Hematopoietic multipotent progenitor cell treated with erythropoietin and hydrocortisone succinate and interleukin-3 and kit ligand, for 17 days (in vitro differentiated cells): ENCODE data around the gene SUPT3H.
"Not testable (repeated sequence)": the region's sequence is repeated elsewhere in the genome, so short reads cannot be mapped to it uniquely, and the experiment has no call there.

ENCODE experiments used
- DNase-seq: peaks from one replicate; pipeline ENCODE4 v3.0.0-alpha.2; 2015; ENCODE audit warnings: low spot score

The SUPT3H gene

GRCh38 chr6:45057711-45058110 lies 320.0 kb downstream of the SUPT3H start:
- DNase-seq = no peak

DNA sequence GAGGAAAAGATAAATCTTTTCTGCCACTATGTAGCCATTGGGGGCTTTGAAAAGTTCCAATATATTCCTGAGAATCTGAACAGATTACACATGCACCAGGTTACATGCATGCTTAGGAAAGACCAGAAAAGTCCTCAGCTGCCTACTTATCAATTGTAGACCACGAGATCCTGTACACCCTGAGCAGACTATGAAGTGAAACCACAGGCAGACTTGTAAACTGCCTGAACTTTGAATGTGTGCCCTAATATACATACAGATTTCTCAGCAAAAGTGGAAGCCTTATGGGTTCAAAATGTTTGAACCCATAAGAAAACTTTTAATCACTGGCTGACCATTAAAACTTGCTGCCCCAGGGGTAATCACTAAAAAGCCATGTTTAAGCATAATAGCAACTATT lies 323.1 kb downstream of the SUPT3H start:
- no peak for DNase-seq

- DNase-seq = no peak
Measured at GRCh38 chr6:45052325-45052724, 325.4 kb downstream of the SUPT3H start.

- no peak for DNase-seq
Measured at GRCh38 chr6:45049188-45049843, 328.4 kb downstream of the SUPT3H start.

DNA sequence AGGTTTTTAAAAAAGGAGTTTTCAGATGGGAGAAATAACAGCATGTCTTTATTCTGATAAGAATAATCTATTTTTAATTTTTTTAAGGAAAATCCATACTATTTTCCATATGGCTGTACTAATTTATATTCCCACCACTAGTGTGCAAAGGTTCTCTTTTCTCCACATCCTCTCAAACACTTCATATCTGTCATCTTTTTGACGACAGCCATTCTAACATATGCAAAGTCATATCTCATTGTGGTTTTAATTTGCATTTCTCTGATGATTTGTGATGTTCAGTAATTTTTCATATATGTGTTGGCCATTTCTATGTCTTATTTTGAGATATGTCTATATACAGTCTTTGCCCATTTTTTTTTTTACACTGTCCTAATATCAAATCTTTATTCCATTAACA lies 330.2 kb downstream of the SUPT3H start:
- DNase-seq = no peak

GRCh38 chr6:45045253-45045601 lies 332.5 kb downstream of the SUPT3H start:
- DNase-seq = no peak

GRCh38 chr6:45044510-45045252 lies 333.1 kb downstream of the SUPT3H start:
- no peak for DNase-seq

- no peak for DNase-seq
Measured at GRCh38 chr6:45044086-45044485, 333.6 kb downstream of the SUPT3H start.

GRCh38 chr6:45042673-45043072 lies 335.1 kb downstream of the SUPT3H start:
- DNase-seq = not testable (repeated sequence)

GRCh38 chr6:45038226-45038625 lies 339.5 kb downstream of the SUPT3H start:
- DNase-seq = no peak

GRCh38 chr6:45036103-45036502 lies 341.6 kb downstream of the SUPT3H start:
- no peak for DNase-seq

GRCh38 chr6:45032426-45032825 lies 345.3 kb downstream of the SUPT3H start:
- DNase-seq = no peak

- DNase-seq = no peak
Measured at GRCh38 chr6:45031601-45032000, 346.1 kb downstream of the SUPT3H start.

DNA sequence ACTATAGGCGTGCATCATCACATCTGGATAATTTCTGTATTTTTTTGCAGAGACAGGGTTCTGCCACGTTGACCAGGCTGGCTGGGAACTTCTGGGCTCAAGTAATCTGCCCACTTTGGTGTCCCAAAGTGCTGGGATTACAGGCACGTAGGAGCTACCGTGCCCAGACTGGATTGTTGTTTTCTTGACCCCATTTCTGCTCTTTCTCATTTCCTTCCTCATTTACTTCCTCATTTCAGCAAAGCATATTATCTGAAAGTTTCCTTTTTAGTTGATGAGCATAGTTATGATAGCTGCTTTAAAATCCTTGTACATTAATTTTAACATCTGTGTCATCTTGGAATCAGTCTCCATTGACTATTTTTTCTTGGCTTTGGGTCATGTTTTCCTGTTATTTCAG lies 350.6 kb downstream of the SUPT3H start:
- DNase-seq = no peak

GRCh38 chr6:45026003-45026516 lies 351.7 kb downstream of the SUPT3H start:
- DNase-seq = no peak

DNA sequence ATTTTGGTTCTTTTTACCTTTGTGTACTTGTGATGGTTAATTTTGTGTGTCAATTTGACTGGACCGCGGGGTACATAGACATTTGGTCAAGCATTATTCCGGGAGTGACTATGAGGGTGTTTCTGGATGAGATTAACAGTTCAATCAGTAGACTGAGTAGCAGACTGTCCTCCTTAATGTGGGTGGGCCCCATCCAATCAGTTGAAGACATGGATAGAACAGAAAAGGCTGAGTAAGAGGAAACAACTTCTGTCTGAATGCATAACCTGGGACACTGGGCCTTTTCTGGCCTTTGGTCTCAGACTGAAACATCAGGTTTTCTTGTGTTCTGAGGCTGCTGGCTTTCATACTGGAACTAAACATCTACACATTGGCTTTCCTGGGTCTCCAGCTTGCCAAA lies 353.1 kb downstream of the SUPT3H start:
- no peak for DNase-seq

DNA sequence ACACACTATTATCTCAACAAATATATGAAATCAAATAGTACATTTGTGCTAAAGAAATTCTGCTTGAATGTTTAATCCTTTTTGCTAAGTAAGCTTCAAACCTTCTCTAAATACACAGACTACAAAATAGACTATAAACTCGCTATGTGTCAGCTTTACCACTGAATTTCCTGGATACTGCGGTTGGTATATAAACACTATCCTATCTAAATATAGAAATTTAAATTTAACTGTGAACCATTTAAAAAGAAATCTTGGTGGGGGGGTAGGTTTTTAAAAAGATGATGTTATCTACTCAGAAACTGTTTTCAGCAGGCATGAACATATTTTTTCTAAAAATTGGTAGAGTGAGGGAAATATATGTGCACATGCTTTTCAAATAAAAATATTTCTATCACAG lies 356.1 kb downstream of the SUPT3H start:
- DNase-seq = no peak

DNA sequence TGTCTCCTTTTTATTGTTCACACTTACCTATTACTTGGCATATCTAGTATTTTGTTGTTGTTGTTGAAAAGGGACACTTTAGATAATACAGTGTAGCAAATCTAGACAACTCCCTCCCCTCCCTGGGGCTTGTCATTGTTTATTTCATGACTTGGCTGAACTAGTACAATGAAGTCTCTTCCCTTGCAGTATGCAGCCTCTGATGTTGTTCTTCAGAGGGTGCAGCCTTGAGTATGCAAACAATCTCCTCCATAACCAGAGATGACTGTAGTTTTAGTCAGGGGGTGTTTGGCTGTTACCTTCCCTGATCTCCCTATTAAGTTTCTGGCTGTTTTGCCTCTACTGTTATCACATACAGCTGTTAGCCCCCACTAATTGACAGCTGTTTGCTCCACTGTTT lies 365.0 kb downstream of the SUPT3H start:
- no peak for DNase-seq

DNA sequence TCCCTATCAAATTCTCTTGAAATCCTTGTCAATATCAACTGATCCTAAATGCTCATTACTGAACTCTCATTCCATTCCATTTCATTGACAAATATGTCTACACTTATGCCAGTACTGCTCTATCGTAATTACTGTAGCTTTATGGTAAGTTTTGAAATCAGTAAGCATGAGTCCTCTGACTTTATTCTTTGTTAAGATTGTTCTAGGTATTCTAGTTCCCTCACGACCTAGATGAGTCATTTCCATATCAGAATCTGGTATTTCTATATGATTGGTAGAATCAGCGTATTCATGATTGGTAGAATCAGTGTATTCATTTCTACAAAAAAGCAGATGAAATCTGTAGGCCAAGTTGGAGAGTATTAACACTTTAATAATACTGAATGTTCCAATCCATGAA lies 368.2 kb downstream of the SUPT3H start:
- no peak for DNase-seq

- no peak for DNase-seq
Measured at GRCh38 chr6:45006893-45007292, 370.8 kb downstream of the SUPT3H start.

- DNase-seq = no peak
Measured at GRCh38 chr6:45003961-45004360, 373.8 kb downstream of the SUPT3H start.

DNA sequence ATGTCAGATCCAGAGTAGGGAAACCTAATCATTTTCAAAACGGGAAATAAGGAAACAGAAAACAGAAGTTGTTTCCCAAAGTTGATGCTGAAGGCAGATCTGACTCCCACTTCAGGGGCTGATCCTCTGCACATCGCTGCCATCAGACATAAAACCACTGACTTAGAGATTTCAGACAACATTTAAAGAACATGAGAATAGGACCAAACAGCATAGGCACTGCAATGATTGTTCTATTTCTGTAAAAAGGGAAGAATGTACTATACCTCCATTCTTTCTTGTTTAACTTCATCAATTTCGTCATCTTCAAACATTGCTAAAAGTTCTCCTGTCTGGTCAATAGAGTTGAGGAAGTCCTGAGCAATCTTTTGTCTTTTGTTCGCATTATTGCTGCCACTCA lies 374.3 kb downstream of the SUPT3H start:
- no peak for DNase-seq

DNA sequence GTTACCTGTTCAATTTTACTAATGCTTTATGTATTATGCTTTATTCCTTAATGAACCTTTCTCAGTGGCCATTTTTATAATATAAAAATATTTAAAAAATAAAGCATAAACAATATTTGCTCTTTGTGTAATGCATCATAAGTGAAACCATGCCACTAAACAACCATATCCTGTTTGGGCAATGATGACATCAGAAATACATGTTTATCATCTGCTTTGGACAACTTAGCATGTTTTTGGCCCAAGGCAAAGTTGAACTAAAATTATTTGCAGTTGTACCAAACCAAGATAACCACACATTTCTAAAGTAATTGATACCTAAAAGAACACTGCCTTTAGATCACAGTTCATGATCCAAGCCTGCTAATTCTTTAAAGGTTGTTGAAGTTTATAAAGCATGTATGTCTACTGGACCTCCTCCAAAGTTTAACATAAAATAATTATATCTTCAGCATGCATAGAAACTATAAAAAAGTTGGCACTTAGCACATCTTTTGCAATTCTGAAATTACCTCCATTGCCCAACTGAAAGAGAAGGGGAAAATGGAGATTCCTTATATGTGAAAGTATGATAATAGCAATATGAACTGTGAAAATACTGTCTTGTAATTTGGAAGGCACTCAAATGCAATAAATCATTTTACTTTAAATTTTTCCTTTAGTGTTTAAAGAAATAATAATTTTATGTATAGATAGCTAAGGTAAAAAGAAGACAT lies 375.2 kb downstream of the SUPT3H start:
- no peak for DNase-seq
